Parathyroid adenoma (tissue), 2 donors: ENCODE data around the gene PCBP3.

ENCODE experiments used
- H2AFZ ChIP-seq: fragments of 300-600 bp; sonication (generic); one replicate; pipeline ENCODE4 v1.7.0; 2017; ENCODE audit warnings: antibody characterized with exemption, mild to moderate bottlenecking
- H3K27ac ChIP-seq: fragments of 300-600 bp; sonication (generic); one replicate; pipeline ENCODE4 v1.7.0; 2017
- H3K27me3 ChIP-seq: fragments of 300-600 bp; sonication (generic); one replicate; pipeline ENCODE4 v1.7.0; 2017; ENCODE audit warnings: low read length; ENCODE audit not compliant: control insufficient read depth, insufficient read depth
- H3K36me3 ChIP-seq: fragments of 300-600 bp; sonication (generic); one replicate; pipeline ENCODE4 v1.7.0; 2017; ENCODE audit warnings: low read length; ENCODE audit not compliant: control insufficient read depth, insufficient read depth
- H3K4me1 ChIP-seq: fragments of 300-600 bp; sonication (generic); one replicate; pipeline ENCODE4 v1.7.0; 2017; ENCODE audit warnings: control low read depth
- H3K4me2 ChIP-seq: fragments of 300-600 bp; sonication (generic); one replicate; pipeline ENCODE4 v1.7.0; 2017; ENCODE audit warnings: low read length
- H3K4me3 ChIP-seq: fragments of 300-600 bp; sonication (generic); one replicate; pipeline ENCODE4 v1.7.0; 2017; ENCODE audit warnings: low read depth, low read length
- H3K79me2 ChIP-seq: fragments of 300-600 bp; sonication (generic); one replicate; pipeline ENCODE4 v1.7.0; 2017; ENCODE audit warnings: control low read depth
- H3K9ac ChIP-seq: fragments of 300-600 bp; sonication (generic); one replicate; pipeline ENCODE4 v1.7.0; 2017; ENCODE audit warnings: mild to moderate bottlenecking
- H3K9me3 ChIP-seq: fragments of 300-600 bp; sonication (generic); one replicate; pipeline ENCODE4 v1.7.0; 2017; ENCODE audit warnings: low read length; ENCODE audit not compliant: control insufficient read depth
- TF ChIP-seq, protein P1 (sequence below): fragments of 300-600 bp; sonication (generic); IDR thresholded peaks from one replicate; pipeline ENCODE4 v1.7.0; 2017; ENCODE audit warnings: antibody characterized with exemption, mild to moderate bottlenecking
- donor health status: primary hyperparathyroidism.

Gene PCBP3

DNA sequence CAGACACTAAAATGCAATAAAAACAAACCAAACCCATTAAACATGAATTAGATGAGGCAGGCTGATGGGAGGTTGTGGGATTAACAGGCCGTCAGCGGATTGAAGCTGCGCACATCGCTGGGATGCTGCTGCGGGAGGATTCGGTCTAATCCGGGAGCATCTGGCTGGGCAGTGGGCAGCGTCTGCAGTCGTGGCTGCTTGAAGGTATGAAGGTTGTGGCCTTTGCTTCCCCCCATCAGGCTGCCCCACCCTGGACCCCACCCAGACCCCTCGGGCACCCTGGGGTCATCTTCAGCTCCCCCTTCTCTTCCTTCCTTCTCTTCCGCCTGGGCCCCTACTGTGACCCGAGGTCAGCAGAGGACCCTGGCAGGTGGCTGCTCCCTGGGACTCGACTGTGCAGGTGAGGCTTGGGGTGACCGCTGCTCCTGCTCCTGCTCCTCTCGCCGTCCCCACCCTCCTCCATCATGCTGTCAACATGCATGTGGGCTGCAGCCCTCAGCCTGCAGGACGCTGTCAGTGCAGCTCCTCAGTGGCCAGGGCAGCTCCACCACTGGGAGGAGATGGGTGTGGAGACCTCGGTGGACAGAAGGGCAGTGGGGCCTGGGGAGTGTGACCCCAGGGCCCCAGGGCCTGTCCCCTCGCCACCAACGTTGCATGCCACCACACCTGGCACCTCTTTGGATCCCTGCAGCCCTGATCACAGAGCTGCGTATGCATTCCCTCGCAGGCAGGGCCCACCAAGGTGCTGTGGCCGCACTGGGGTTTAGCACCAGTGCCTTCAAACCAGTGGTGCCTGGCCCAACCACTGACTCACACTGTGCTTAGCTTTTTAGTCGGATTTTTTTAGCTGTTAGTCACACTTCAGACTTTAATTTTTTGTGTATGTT lies 225.8 kb downstream of the PCBP3 start:
- Histone ChIP-seq H3K9ac (no peak overlapping the region), H3K9me3 (no peaks in the 10 kb centered on the region), H3K36me3 (no peaks in the 10 kb centered on the region), H2AFZ (no peak overlapping the region), H3K79me2 (no peaks in the 10 kb centered on the region), H3K4me3 (no peak overlapping the region), H3K4me1 (no peaks in the 10 kb centered on the region), H3K27ac (no peak overlapping the region), H3K4me2 (no peak overlapping the region), H3K27me3 (no peaks in the 10 kb centered on the region)
- TF ChIP-seq, protein P1, sequence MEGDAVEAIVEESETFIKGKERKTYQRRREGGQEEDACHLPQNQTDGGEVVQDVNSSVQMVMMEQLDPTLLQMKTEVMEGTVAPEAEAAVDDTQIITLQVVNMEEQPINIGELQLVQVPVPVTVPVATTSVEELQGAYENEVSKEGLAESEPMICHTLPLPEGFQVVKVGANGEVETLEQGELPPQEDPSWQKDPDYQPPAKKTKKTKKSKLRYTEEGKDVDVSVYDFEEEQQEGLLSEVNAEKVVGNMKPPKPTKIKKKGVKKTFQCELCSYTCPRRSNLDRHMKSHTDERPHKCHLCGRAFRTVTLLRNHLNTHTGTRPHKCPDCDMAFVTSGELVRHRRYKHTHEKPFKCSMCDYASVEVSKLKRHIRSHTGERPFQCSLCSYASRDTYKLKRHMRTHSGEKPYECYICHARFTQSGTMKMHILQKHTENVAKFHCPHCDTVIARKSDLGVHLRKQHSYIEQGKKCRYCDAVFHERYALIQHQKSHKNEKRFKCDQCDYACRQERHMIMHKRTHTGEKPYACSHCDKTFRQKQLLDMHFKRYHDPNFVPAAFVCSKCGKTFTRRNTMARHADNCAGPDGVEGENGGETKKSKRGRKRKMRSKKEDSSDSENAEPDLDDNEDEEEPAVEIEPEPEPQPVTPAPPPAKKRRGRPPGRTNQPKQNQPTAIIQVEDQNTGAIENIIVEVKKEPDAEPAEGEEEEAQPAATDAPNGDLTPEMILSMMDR, result no peak

DNA sequence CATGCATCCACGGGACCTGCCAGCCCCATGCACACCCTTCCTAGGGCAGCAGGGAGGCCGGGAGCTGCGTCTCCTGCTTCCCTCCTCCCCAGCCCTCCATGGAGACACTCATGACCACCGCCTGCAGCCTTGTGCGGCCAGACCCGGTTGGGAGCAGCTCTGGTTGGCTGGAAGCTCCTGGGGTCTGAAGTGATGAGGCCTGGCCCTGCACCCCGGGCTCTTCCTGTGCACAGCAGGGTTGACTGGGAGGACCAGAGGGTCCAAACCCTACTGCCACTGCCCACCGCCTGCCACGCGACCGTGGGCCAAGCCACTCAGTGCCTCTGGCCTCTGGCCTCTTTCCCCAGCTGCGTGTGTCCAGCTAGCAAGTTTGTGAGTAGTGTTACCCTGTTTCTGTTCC lies 226.9 kb downstream of the PCBP3 start:
- Histone ChIP-seq H3K9ac (no peak overlapping the region), H2AFZ (no peak overlapping the region), H3K4me2 (no peak overlapping the region), H3K79me2 (no peaks in the 10 kb centered on the region), H3K4me1 (no peaks in the 10 kb centered on the region), H3K27ac (no peak overlapping the region), H3K4me3 (no peak overlapping the region), H3K27me3 (no peaks in the 10 kb centered on the region), H3K36me3 (no peaks in the 10 kb centered on the region), H3K9me3 (no peaks in the 10 kb centered on the region)
- TF ChIP-seq, protein P1, result no peak

DNA sequence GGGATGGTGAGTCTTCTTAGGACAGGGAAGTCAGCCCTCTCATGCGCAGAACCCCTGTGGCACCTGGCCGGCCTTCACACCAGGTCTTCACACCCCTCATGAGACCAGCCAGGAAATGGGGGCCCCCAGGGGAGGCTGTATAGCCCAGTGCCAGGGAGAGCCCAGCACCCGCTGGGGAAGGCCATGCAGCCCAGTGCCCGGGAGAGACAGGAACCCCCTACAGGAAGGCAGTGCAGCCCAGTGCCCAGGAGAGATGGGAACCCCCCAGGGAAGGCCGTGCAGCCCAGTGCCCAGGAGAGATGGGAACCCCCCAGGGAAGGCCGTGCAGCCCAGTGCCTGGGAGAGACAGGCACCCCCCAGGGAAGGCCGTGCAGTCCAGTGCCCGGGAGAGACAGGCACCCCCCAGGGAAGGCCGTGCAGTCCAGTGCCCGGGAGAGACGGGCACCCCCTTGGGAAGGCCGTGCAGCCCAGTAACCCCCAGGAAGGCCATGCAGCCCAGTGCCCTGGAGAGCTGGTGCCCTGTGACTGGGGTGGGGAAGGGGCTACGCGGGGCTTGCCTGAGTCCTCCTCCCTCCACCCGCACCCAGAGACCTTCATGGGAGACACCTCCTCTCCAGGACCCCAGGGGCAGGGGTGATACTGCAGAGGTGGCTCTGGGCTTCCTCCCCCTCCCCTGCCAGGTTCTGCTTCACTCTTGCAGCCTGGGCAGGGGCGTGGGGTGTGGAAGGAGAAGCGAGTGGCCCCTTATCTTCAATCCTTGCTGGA lies 227.5 kb downstream of the PCBP3 start:
- Histone ChIP-seq H3K9ac (no peak overlapping the region), H3K4me3 (no peak overlapping the region), H3K4me2 (no peak overlapping the region), H3K9me3 (no peaks in the 10 kb centered on the region), H2AFZ (no peak overlapping the region), H3K27ac (no peak overlapping the region), H3K4me1 (no peaks in the 10 kb centered on the region), H3K79me2 (no peaks in the 10 kb centered on the region), H3K36me3 (no peaks in the 10 kb centered on the region), H3K27me3 (no peaks in the 10 kb centered on the region)
- TF ChIP-seq, protein P1, result no peak

DNA sequence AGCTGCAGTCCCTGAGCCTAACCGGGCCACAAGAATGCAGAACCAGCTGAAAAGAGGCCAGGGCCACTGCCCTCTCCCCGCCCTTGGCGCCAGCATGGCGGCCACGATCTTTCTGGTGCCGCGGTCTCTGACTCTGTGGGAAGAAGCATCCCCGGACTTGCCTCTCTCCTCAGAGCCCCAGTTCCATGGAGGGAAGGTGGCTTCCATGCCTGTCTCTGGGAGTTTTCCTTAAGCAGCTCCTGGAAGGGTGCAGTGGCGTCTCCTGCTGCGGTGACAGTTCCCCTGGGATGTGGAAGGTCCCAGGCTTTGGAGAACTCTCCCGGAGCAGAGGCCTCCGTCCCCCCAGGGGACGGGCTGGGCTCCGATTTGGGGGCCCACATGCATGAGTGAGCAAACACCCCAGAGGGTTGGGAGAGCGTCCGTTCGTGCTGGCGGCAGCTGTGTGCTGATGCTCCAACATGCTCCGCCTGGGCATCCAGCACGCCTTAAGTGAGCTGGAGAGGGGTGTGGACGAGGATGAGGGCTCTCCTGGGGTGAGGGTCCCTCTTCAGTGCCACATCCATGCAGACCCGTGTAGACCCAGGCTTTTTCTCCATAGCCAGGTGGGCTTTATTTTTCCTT lies 228.2 kb downstream of the PCBP3 start:
- Histone ChIP-seq H3K4me1 (no peaks in the 10 kb centered on the region), H3K4me2 (no peak overlapping the region), H2AFZ (no peak overlapping the region), H3K4me3 (no peak overlapping the region), H3K36me3 (no peaks in the 10 kb centered on the region), H3K27ac (no peak overlapping the region), H3K27me3 (no peaks in the 10 kb centered on the region), H3K79me2 (no peaks in the 10 kb centered on the region), H3K9ac (no peak overlapping the region), H3K9me3 (no peaks in the 10 kb centered on the region)
- TF ChIP-seq, protein P1, result no peak
